ENCODE results near the gene NOX5.
A peak's percentile ranks its signal among the peaks of the same experiment; 100 is the strongest.
"Not testable (repeated sequence)": the region's sequence is repeated elsewhere in the genome, so short reads cannot be mapped to it uniquely, and the experiment has no call there.

NOX5 gene

GRCh38 chr15:69061414-69061842, 46.9 kb downstream of the NOX5 start:
- no peaks in the 10 kb centered on the region for H3K36me3 ChIP-seq (ENCODE audit: insufficient read depth, low read length)
- H3K4me3 ChIP-seq (ENCODE audit: low read depth in 1 of 2, low read length in 2 of 2) = no peak overlapping the region
- peaks cover 9% of the 10 kb centered on the region for H3K4me1 ChIP-seq (ENCODE audit: insufficient read depth, low read length)
- no peaks in the 10 kb centered on the region for H3K9me3 ChIP-seq (ENCODE audit: low read length)
- no peaks in the 10 kb centered on the region for H3K27me3 ChIP-seq (ENCODE audit: control insufficient read depth in 1 of 2, insufficient read depth in 2 of 2, low read length in 2 of 2)
- H3K27ac ChIP-seq (ENCODE audit: low read depth, low read length) = no peak overlapping the region
- no peak overlapping the region for H3K9ac ChIP-seq (ENCODE audit: low read length)

GRCh38 chr15:69064649-69065048, 50.2 kb downstream of the NOX5 start:
- no peaks in the 10 kb centered on the region for H3K27me3 ChIP-seq (ENCODE audit: control insufficient read depth in 1 of 2, insufficient read depth in 2 of 2, low read length in 2 of 2)
- H3K4me1 ChIP-seq (ENCODE audit: insufficient read depth, low read length) = no peaks in the 10 kb centered on the region
- no peak overlapping the region for H3K27ac ChIP-seq (ENCODE audit: low read depth, low read length)
- H3K4me3 ChIP-seq (ENCODE audit: low read depth in 1 of 2, low read length in 2 of 2) = no peak overlapping the region
- no peaks in the 10 kb centered on the region for H3K9me3 ChIP-seq (ENCODE audit: low read length)
- H3K36me3 ChIP-seq (ENCODE audit: insufficient read depth, low read length) = no peaks in the 10 kb centered on the region
- no peak overlapping the region for H3K9ac ChIP-seq (ENCODE audit: low read length)

- no peaks in the 10 kb centered on the region for H3K27me3 ChIP-seq (ENCODE audit: control insufficient read depth in 1 of 2, insufficient read depth in 2 of 2, low read length in 2 of 2)
- H3K4me3 ChIP-seq (ENCODE audit: low read depth in 1 of 2, low read length in 2 of 2) = no peak overlapping the region
- no peaks in the 10 kb centered on the region for H3K4me1 ChIP-seq (ENCODE audit: insufficient read depth, low read length)
- no peak overlapping the region for H3K9ac ChIP-seq (ENCODE audit: low read length)
- H3K27ac ChIP-seq (ENCODE audit: low read depth, low read length) = no peak overlapping the region
- H3K36me3 ChIP-seq (ENCODE audit: insufficient read depth, low read length) = no peaks in the 10 kb centered on the region
- no peaks in the 10 kb centered on the region for H3K9me3 ChIP-seq (ENCODE audit: low read length)
Observed at GRCh38 chr15:69066007-69066995, 51.8 kb downstream of the NOX5 start.

- Histone ChIP-seq H3K4me3 (ENCODE audit: low read depth in 1 of 2, low read length in 2 of 2) (no peak overlapping the region), H3K27ac (ENCODE audit: low read depth, low read length) (no peak overlapping the region), H3K4me1 (ENCODE audit: insufficient read depth, low read length) (no peaks in the 10 kb centered on the region), H3K27me3 (ENCODE audit: control insufficient read depth in 1 of 2, insufficient read depth in 2 of 2, low read length in 2 of 2) (no peaks in the 10 kb centered on the region), H3K36me3 (ENCODE audit: insufficient read depth, low read length) (no peaks in the 10 kb centered on the region), H3K9ac (ENCODE audit: low read length) (no peak overlapping the region), H3K9me3 (ENCODE audit: low read length) (no peaks in the 10 kb centered on the region)
Observed at GRCh38 chr15:69067296-69067695, 52.8 kb downstream of the NOX5 start.

GRCh38 chr15:69068157-69068556, 53.7 kb downstream of the NOX5 start:
- Histone ChIP-seq H3K36me3 (ENCODE audit: insufficient read depth, low read length) (no peaks in the 10 kb centered on the region), H3K4me1 (ENCODE audit: insufficient read depth, low read length) (no peaks in the 10 kb centered on the region), H3K9ac (ENCODE audit: low read length) (no peak overlapping the region), H3K27me3 (ENCODE audit: control insufficient read depth in 1 of 2, insufficient read depth in 2 of 2, low read length in 2 of 2) (no peaks in the 10 kb centered on the region), H3K9me3 (ENCODE audit: low read length) (no peaks in the 10 kb centered on the region), H3K4me3 (ENCODE audit: low read depth in 1 of 2, low read length in 2 of 2) (no peak overlapping the region), H3K27ac (ENCODE audit: low read depth, low read length) (no peak overlapping the region)

- H3K27me3 ChIP-seq (ENCODE audit: control insufficient read depth in 1 of 2, insufficient read depth in 2 of 2, low read length in 2 of 2); H3K9ac ChIP-seq (ENCODE audit: low read length); H3K4me3 ChIP-seq (ENCODE audit: low read depth in 1 of 2, low read length in 2 of 2); H3K27ac ChIP-seq (ENCODE audit: low read depth, low read length); H3K4me1 ChIP-seq (ENCODE audit: insufficient read depth, low read length); H3K9me3 ChIP-seq (ENCODE audit: low read length); H3K36me3 ChIP-seq (ENCODE audit: insufficient read depth, low read length): not testable (repeated sequence)
Observed at GRCh38 chr15:69069290-69069689, 54.8 kb downstream of the NOX5 start.

GRCh38 chr15:69069996-69070395, 55.5 kb downstream of the NOX5 start:
- Histone ChIP-seq H3K9me3 (ENCODE audit: low read length) (no peaks in the 10 kb centered on the region), H3K9ac (ENCODE audit: low read length) (no peak overlapping the region), H3K4me1 (ENCODE audit: insufficient read depth, low read length) (no peaks in the 10 kb centered on the region), H3K27ac (ENCODE audit: low read depth, low read length) (no peak overlapping the region), H3K36me3 (ENCODE audit: insufficient read depth, low read length) (no peaks in the 10 kb centered on the region), H3K27me3 (ENCODE audit: control insufficient read depth in 1 of 2, insufficient read depth in 2 of 2, low read length in 2 of 2) (peaks cover 0 to 7% of the 10 kb centered on the region in 2 donors), H3K4me3 (ENCODE audit: low read depth in 1 of 2, low read length in 2 of 2) (no peak overlapping the region)

GRCh38 chr15:69070396-69070795, 55.9 kb downstream of the NOX5 start:
- no peaks in the 10 kb centered on the region for H3K9me3 ChIP-seq (ENCODE audit: low read length)
- H3K9ac ChIP-seq (ENCODE audit: low read length) = no peak overlapping the region
- peaks cover 0 to 11% of the 10 kb centered on the region in 2 donors for H3K27me3 ChIP-seq (ENCODE audit: control insufficient read depth in 1 of 2, insufficient read depth in 2 of 2, low read length in 2 of 2)
- H3K4me3 ChIP-seq (ENCODE audit: low read depth in 1 of 2, low read length in 2 of 2) = no peak overlapping the region
- no peak overlapping the region for H3K27ac ChIP-seq (ENCODE audit: low read depth, low read length)
- no peaks in the 10 kb centered on the region for H3K36me3 ChIP-seq (ENCODE audit: insufficient read depth, low read length)
- H3K4me1 ChIP-seq (ENCODE audit: insufficient read depth, low read length) = no peaks in the 10 kb centered on the region

GRCh38 chr15:69071260-69071659, 56.8 kb downstream of the NOX5 start:
- Histone ChIP-seq H3K27ac (ENCODE audit: low read depth, low read length) (no peak overlapping the region), H3K36me3 (ENCODE audit: insufficient read depth, low read length) (no peaks in the 10 kb centered on the region), H3K9ac (ENCODE audit: low read length) (no peak overlapping the region), H3K4me3 (ENCODE audit: low read depth in 1 of 2, low read length in 2 of 2) (no peak overlapping the region), H3K9me3 (ENCODE audit: low read length) (no peaks in the 10 kb centered on the region), H3K27me3 (ENCODE audit: control insufficient read depth in 1 of 2, insufficient read depth in 2 of 2, low read length in 2 of 2) (peaks cover 0 to 17% of the 10 kb centered on the region in 2 donors), H3K4me1 (ENCODE audit: insufficient read depth, low read length) (no peaks in the 10 kb centered on the region)

- no peaks in the 10 kb centered on the region for H3K36me3 ChIP-seq (ENCODE audit: insufficient read depth, low read length)
- peaks cover 0 to 17% of the 10 kb centered on the region in 2 donors for H3K27me3 ChIP-seq (ENCODE audit: control insufficient read depth in 1 of 2, insufficient read depth in 2 of 2, low read length in 2 of 2)
- no peak overlapping the region for H3K4me3 ChIP-seq (ENCODE audit: low read depth in 1 of 2, low read length in 2 of 2)
- no peak overlapping the region for H3K9ac ChIP-seq (ENCODE audit: low read length)
- no peaks in the 10 kb centered on the region for H3K4me1 ChIP-seq (ENCODE audit: insufficient read depth, low read length)
- no peak overlapping the region for H3K27ac ChIP-seq (ENCODE audit: low read depth, low read length)
- H3K9me3 ChIP-seq (ENCODE audit: low read length) = no peaks in the 10 kb centered on the region
Observed at GRCh38 chr15:69072906-69073305, 58.4 kb downstream of the NOX5 start.

GRCh38 chr15:69074001-69074842, 59.7 kb downstream of the NOX5 start:
- peaks cover 0 to 17% of the 10 kb centered on the region in 2 donors for H3K27me3 ChIP-seq (ENCODE audit: control insufficient read depth in 1 of 2, insufficient read depth in 2 of 2, low read length in 2 of 2)

More at GRCh38 chr15:69074001-69074842, 59.7 kb downstream of the NOX5 start:
- Histone ChIP-seq H3K36me3 (ENCODE audit: insufficient read depth, low read length) (no peaks in the 10 kb centered on the region), H3K4me1 (ENCODE audit: insufficient read depth, low read length) (no peaks in the 10 kb centered on the region), H3K4me3 (ENCODE audit: low read depth in 1 of 2, low read length in 2 of 2) (peak overlapping the region; percentile 34 to 45), H3K9ac (ENCODE audit: low read length) (no peak overlapping the region), H3K27ac (ENCODE audit: low read depth, low read length) (no peak overlapping the region), H3K9me3 (ENCODE audit: low read length) (no peaks in the 10 kb centered on the region)

Data from muscle layer of colon (tissue), 2 donors.